GM23248 (cell line): Measurements from ENCODE around the gene USP37.

Experiments used
- EZH2 ChIP-seq: fragments of 200-600 bp; sonication (generic); IDR thresholded peaks from 2 replicates; pipeline ENCODE4 v1.6.1; 2018; ENCODE audit warnings: antibody characterized with exemption, mild to moderate bottlenecking; ENCODE audit not compliant: insufficient read depth, poor library complexity, severe bottlenecking
- EZH2phosphoT487 ChIP-seq: fragments of 200-600 bp; sonication (generic); IDR thresholded peaks from 2 replicates; pipeline ENCODE4 v1.6.1; 2018; ENCODE audit warnings: antibody characterized with exemption, moderate library complexity, mild to moderate bottlenecking, low read depth; ENCODE audit not compliant: insufficient read depth

DNA sequence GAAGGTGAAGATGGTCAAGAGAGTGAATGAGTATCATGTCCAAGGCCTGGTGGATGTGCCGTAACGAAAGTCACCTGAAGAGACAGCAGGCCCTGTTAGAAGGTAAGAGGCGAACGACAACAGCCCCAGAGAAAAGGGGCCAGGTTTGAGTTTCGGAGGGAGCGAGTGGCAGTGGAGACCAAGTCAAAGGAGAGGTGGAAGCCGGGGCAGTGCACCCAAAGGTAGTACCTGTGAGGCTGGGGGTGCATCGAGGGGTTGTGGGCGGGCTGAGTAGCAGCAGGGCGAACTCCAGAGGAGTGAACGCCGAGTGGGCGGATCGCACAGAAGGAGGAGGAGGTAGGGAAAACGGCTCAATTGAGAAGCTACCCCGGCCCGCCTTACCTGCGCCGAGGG, 358 bp downstream of the USP37 start:
- TF ChIP-seq EZH2phosphoT487 = no peak
- TF ChIP-seq EZH2 = no peak
